Peyer's patch (tissue), 4 donors: Measurements from ENCODE around the gene LRG1. TPM values are rescaled to one million over a fixed set of nuclear protein-coding genes. Genes with fewer than 3 reads are reported as not detected.

Source experiments
- DNase-seq, 3 donors: peaks; one replicate each; pipeline ENCODE4 v3.0.0-alpha.2; 2017 to 2019
- H3K27ac ChIP-seq, 4 donors: fragments of 200-600 bp; sonication (generic); one replicate each; pipeline ENCODE4 v1.5.1; 2016 to 2019
- H3K27me3 ChIP-seq, 2 donors: fragments of 200-600 bp; sonication (generic); one replicate each; pipeline ENCODE4 v1.5.1; 2019
- H3K36me3 ChIP-seq, 3 donors: fragments of 200-600 bp; sonication (generic); one replicate each; pipeline ENCODE4 v1.5.1; 2016 to 2019
- H3K4me1 ChIP-seq, 4 donors: fragments of 200-600 bp; sonication (generic); one replicate each; pipeline ENCODE4 v1.5.1; 2016 to 2019
- H3K4me3 ChIP-seq, 4 donors: fragments of 200-600 bp; sonication (generic); 1 replicate in 3 of 4; 2 replicates in 1 of 4; pipeline ENCODE4 v1.5.1; 2016 to 2019; ENCODE audit warnings: mild to moderate bottlenecking in 1 of 4
- H3K9me3 ChIP-seq, 4 donors: fragments of 200-600 bp; sonication (generic); one replicate each; pipeline ENCODE4 v1.5.1; 2016 to 2019; ENCODE audit warnings: mild to moderate bottlenecking in 1 of 4
- POLR2A ChIP-seq, 2 donors: fragments of 450-650 bp; IDR thresholded peaks; one replicate each; pipeline ENCODE4 v1.5.1; 2017; ENCODE audit warnings: antibody characterized with exemption in 2 of 2, mild to moderate bottlenecking in 2 of 2, moderate library complexity in 2 of 2
- total RNA-seq, 4 donors: library from RNA; depleted of rRNA; stranded (reverse); fragments of >200 nt; gene quantifications; one replicate each; pipeline ENCODE4 v1.1.0, GENCODE V29; 2016
- TF ChIP-seq, protein P1 (sequence below), 6 experiments: fragments of 450-650 bp in 4 of 6; fragments of 200-600 bp in 2 of 6; sonication (generic) in 1 of 6; IDR thresholded peaks; one replicate each; pipeline ENCODE4 v1.5.1; 2017 to 2019; ENCODE audit warnings: antibody characterized with exemption in 6 of 6, mild to moderate bottlenecking in 3 of 6, moderate library complexity in 1 of 6

LRG1 gene
- total RNA-seq, 4 donors from 2014 or later = 1.7 to 3.5 (median 3.0) TPM

DNA sequence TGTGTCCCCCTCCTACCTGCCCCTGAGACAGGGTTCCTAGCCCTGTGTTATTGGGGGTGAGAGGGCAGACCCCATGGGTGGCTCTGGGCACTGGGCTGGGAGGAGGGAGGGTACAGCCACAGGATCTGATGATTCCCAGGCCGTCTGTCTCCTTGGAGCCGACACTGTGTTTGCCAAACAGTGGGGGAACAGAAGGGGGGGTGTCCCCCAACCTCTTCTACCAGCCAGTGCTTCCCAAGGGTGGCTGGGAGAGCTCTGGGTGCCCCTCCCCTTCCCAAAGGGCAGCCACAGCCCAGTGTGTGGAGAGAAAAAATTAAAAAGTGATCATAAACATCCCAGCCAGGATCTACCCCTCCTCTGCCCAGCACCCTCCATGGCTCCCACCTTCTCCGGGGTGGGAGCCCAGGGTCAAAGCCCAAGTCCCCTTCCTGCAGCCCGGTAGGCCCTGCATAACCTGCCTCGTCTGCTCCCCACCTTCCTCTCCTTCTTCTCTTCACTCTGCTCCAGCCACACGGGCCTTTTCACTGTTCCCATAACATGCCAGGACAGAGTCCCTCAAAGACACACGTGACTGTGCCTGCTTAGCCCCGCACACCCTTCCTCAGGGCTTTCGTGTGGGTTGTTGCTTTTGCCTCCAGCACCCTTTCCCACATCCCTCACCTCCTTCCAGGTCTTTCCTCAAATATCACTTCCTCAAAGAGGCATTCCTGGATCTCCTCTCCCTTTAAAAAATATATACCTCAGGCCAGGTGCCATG is 20.1 kb downstream of the LRG1 start:
- no peak overlapping the region for H3K4me3 ChIP-seq
- no peak for TF ChIP-seq POLR2A (IDR thresholded peaks at IDR 0.05)
- TF ChIP-seq, protein P1, sequence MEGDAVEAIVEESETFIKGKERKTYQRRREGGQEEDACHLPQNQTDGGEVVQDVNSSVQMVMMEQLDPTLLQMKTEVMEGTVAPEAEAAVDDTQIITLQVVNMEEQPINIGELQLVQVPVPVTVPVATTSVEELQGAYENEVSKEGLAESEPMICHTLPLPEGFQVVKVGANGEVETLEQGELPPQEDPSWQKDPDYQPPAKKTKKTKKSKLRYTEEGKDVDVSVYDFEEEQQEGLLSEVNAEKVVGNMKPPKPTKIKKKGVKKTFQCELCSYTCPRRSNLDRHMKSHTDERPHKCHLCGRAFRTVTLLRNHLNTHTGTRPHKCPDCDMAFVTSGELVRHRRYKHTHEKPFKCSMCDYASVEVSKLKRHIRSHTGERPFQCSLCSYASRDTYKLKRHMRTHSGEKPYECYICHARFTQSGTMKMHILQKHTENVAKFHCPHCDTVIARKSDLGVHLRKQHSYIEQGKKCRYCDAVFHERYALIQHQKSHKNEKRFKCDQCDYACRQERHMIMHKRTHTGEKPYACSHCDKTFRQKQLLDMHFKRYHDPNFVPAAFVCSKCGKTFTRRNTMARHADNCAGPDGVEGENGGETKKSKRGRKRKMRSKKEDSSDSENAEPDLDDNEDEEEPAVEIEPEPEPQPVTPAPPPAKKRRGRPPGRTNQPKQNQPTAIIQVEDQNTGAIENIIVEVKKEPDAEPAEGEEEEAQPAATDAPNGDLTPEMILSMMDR (IDR thresholded peaks at IDR 0.05) = no peak
- H3K9me3 ChIP-seq = no peaks in the 10 kb centered on the region
- peak overlapping the region in 2 of 4 donors; percentile 25 to 82 for H3K27ac ChIP-seq
- H3K4me1 ChIP-seq = peaks cover 0 to 7% (median 0%) of the 10 kb centered on the region in 4 donors
- H3K27me3 ChIP-seq = no peaks in the 10 kb centered on the region
- no peaks in the 10 kb centered on the region for H3K36me3 ChIP-seq
- no peak for DNase-seq

GRCh38 chr19:4519172-4519496 is 20.7 kb downstream of the LRG1 start:
- Histone ChIP-seq H3K4me1 (peaks cover 0 to 7% (median 0%) of the 10 kb centered on the region in 4 donors), H3K36me3 (no peaks in the 10 kb centered on the region), H3K27ac (peak overlapping the region in 2 of 4 donors; percentile 25 to 82), H3K27me3 (no peaks in the 10 kb centered on the region), H3K4me3 (peak overlapping the region in 1 of 4 donors; percentile 39), H3K9me3 (no peaks in the 10 kb centered on the region)
- no peak for TF ChIP-seq POLR2A (IDR thresholded peaks at IDR 0.05)
- TF ChIP-seq, protein P1 (IDR thresholded peaks at IDR 0.05) = no peak
- DNase-seq = no peak

DNA sequence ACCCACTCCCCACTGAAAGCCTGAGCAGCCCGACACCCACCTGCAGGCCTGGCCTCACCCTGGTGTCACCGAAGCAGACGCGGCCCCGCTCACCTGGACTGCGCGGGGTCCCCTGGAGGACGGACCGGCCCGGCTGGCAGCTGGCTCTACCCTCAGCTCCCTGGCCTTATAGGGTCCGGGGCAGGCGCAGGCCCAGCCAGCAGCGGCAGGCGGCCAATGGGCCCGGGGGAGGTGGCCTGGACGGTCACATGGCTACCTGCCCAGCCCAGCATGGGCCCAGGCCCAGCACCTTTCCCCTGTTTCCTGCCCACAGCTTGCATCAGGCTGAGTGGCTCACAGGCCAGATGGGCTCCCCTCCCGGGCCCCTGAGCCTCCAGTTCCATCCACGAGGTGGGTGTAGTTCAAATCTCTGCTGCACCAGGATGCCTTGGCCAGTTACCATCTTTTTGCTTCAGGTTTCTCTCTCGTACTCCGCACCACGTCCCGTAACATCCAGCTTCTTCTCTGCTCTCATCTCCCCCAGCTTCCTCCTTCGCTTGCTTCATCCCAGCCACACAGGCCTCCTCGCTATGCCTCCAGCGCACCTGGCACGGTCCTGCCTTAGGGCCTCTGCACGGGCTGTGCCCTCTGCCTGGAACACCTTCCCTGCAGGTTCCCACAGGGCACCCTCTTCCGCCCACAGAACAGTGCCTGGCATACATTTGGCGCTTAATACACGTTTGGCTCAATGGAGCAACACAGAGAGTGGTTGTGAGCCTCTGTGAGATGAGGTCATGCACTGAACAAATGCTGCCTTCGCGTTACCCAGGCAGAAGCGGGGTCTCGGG is 21.3 kb downstream of the LRG1 start, which contains the start of gene PLIN4:
TSS of gene PLIN4 (minus strand) at position 142 of the 827 bp plus-strand sequence. CDS start 214 bp downstream, outside the sequence.
- Histone ChIP-seq H3K36me3 (no peaks in the 10 kb centered on the region), H3K27ac (peak within 1 kb of the TSS in 2 of 4 donors; percentile 25 to 82), H3K27me3 (no peaks in the 10 kb centered on the region), H3K4me1 (peaks cover 0 to 7% (median 0%) of the 10 kb centered on the region in 4 donors), H3K9me3 (no peaks in the 10 kb centered on the region), H3K4me3 (peak within 1 kb of the TSS in 2 of 4 donors; percentile 11 to 39)
- TF ChIP-seq, protein P1 (IDR thresholded peaks at IDR 0.05) = no peak
- TF ChIP-seq POLR2A (IDR thresholded peaks at IDR 0.05) = no peak
- no peak for DNase-seq

GRCh38 chr19:4517451-4518057 is 22.3 kb downstream of the LRG1 start:
- Histone ChIP-seq H3K27me3 (no peaks in the 10 kb centered on the region), H3K4me3 (peak overlapping the region in 2 of 4 donors; percentile 11 to 39), H3K36me3 (no peaks in the 10 kb centered on the region), H3K27ac (peak overlapping the region in 1 of 4 donors; percentile 82), H3K4me1 (peaks cover 0 to 7% (median 0%) of the 10 kb centered on the region in 4 donors), H3K9me3 (no peaks in the 10 kb centered on the region)
- TF ChIP-seq, protein P1 (IDR thresholded peaks at IDR 0.05) = no peak
- TF ChIP-seq POLR2A (IDR thresholded peaks at IDR 0.05) = no peak
- no peak for DNase-seq

GRCh38 chr19:4516939-4517300 is 22.9 kb downstream of the LRG1 start:
- Histone ChIP-seq H3K4me1 (peaks cover 0 to 7% (median 0%) of the 10 kb centered on the region in 4 donors), H3K27me3 (no peaks in the 10 kb centered on the region), H3K4me3 (peak overlapping the region in 1 of 4 donors; percentile 39), H3K27ac (peak overlapping the region in 1 of 4 donors; percentile 82), H3K36me3 (no peaks in the 10 kb centered on the region), H3K9me3 (no peaks in the 10 kb centered on the region)
- DNase-seq = no peak
- TF ChIP-seq POLR2A (IDR thresholded peaks at IDR 0.05) = no peak
- TF ChIP-seq, protein P1 (IDR thresholded peaks at IDR 0.05) = no peak
